Activated CD8-positive, alpha-beta memory T cell treated with anti-CD3 and anti-CD28 coated beads, Interleukin-2, amount 10 ng/mL, durations not matched to agents 7 days and 5 days (primary cell): Measurements from ENCODE around the gene RNF181. TPM values are rescaled to one million over a fixed set of nuclear protein-coding genes. Genes with fewer than 3 reads are reported as not detected.

Source experiments
- ATAC-seq: fragments of 150-1000 bp; cut with Tn5 transposase; one replicate; pipeline ENCODE4 v1.10.0; 2021; ENCODE audit warnings: moderate library complexity
- CTCF ChIA-PET: fragments of 350-600 bp; sonication (Branson Sonifier 250); formaldehyde crosslinking; loops from one replicate; lab custom pipeline; 2021; ENCODE audit warnings: antibody characterized with exemption; lab: Charles Lee
- DNase-seq: peaks from one replicate; pipeline ENCODE4 v3.0.0-alpha.2; 2020
- H3K27ac Mint-ChIP-seq: one replicate; pipeline ENCODE4 v1.8.0; 2021; ENCODE audit warnings: mild to moderate bottlenecking, mixed read lengths
- H3K27me3 Mint-ChIP-seq: one replicate; pipeline ENCODE4 v1.8.0; 2021; ENCODE audit warnings: mixed read lengths
- H3K36me3 Mint-ChIP-seq: one replicate; pipeline ENCODE4 v1.8.0; 2021; ENCODE audit warnings: mild to moderate bottlenecking, mixed read lengths
- H3K4me1 Mint-ChIP-seq: one replicate; pipeline ENCODE4 v1.8.0; 2021; ENCODE audit warnings: mixed read lengths
- H3K4me3 Mint-ChIP-seq: one replicate; pipeline ENCODE4 v1.8.0; 2021; ENCODE audit warnings: mild to moderate bottlenecking, moderate library complexity, mixed read lengths
- H3K9me3 Mint-ChIP-seq: one replicate; pipeline ENCODE4 v1.8.0; 2022; ENCODE audit warnings: low read depth, mixed read lengths
- total RNA-seq, 2 experiments: library from RNA; stranded (reverse); gene quantifications; one replicate each; pipeline ENCODE4 v1.2.3, GENCODE V29; 2021

The RNF181 gene
- total RNA-seq, 2 experiments from 2014 or later: 100 to 110 TPM

- H3K27ac Mint-ChIP-seq: no peak overlapping the region
- H3K9me3 Mint-ChIP-seq: no peaks in the 10 kb centered on the region
- peak overlapping the region; percentile 98 for H3K4me3 Mint-ChIP-seq
- DNase-seq (no peak), ATAC-seq (no peak)
- no peaks in the 10 kb centered on the region for H3K27me3 Mint-ChIP-seq
- peaks cover 30% of the 10 kb centered on the region for H3K4me1 Mint-ChIP-seq
- CTCF ChIA-PET: interaction anchor here (0.6 to 1.1 kb wide), 2 partner anchors 27 to 205 kb away, joined by 3 read pairs; no protein-coding TSS in a partner anchor
- peaks cover 25% of the 10 kb centered on the region for H3K36me3 Mint-ChIP-seq
These were observed 16.1 kb upstream of the RNF181 start for GRCh38 chr2:85579266-85579935.

- Mint-ChIP-seq H3K9me3 (no peaks in the 10 kb centered on the region), H3K27ac (no peak overlapping the region), H3K36me3 (peaks cover 25% of the 10 kb centered on the region), H3K4me3 (no peak overlapping the region), H3K27me3 (no peaks in the 10 kb centered on the region), H3K4me1 (peaks cover 35% of the 10 kb centered on the region)
- CTCF ChIA-PET: interaction anchor here (1.1 kb wide), 1 partner anchor 28 kb away, joined by 3 read pairs; no protein-coding TSS in a partner anchor
- no peak for DNase-seq
- ATAC-seq: no peak
These were observed 15.3 kb upstream of the RNF181 start for GRCh38 chr2:85580206-85580605.

- Mint-ChIP-seq H3K27me3 (no peaks in the 10 kb centered on the region), H3K4me3 (no peak overlapping the region), H3K27ac (peak overlapping the region; percentile 51), H3K9me3 (no peaks in the 10 kb centered on the region), H3K4me1 (peaks cover 45% of the 10 kb centered on the region), H3K36me3 (peaks cover 25% of the 10 kb centered on the region)
- ATAC-seq: no peak
- DNase-seq: no peak
- CTCF ChIA-PET: interaction anchor here (1.3 to 1.7 kb wide), 2 partner anchors 8 to 24 kb away, joined by 3 read pairs; no protein-coding TSS in a partner anchor
These were observed 13.1 kb upstream of the RNF181 start for GRCh38 chr2:85582492-85582891.

- Mint-ChIP-seq H3K9me3 (no peaks in the 10 kb centered on the region), H3K36me3 (peaks cover 24% of the 10 kb centered on the region), H3K27ac (peak overlapping the region; percentile 89), H3K4me1 (peaks cover 48% of the 10 kb centered on the region), H3K4me3 (peak overlapping the region; percentile 89), H3K27me3 (no peaks in the 10 kb centered on the region)
- ATAC-seq: peak; percentile 37
- CTCF ChIA-PET: interaction anchor here (1.0 to 1.7 kb wide), 5 partner anchors 9 to 53 kb away, joined by 3 to 5 read pairs (median 3); no protein-coding TSS in a partner anchor
- peak; percentile 69 for DNase-seq
These were observed 11.7 kb upstream of the RNF181 start for GRCh38 chr2:85583667-85584353.

GRCh38 chr2:85584354-85584856 is 11.1 kb upstream of the RNF181 start, which contains the start of gene VAMP5:
Gene VAMP5 (plus strand): TSS chr2:85584431. CDS start chr2:85584491, 60 bp downstream.
- ATAC-seq: peak; percentile 69
- Mint-ChIP-seq H3K4me1 (peaks cover 43% of the 10 kb centered on the region), H3K27ac (peak within 1 kb of the TSS; percentile 93), H3K27me3 (no peaks in the 10 kb centered on the region), H3K4me3 (peak within 1 kb of the TSS; percentile 89), H3K36me3 (peaks cover 23% of the 10 kb centered on the region), H3K9me3 (no peaks in the 10 kb centered on the region)
- CTCF ChIA-PET: interaction anchor here (1.1 to 1.7 kb wide), 4 partner anchors 10 to 52 kb away, joined by 3 to 5 read pairs (median 4); partner anchors contain the start of gene RNF181
- DNase-seq: no peak

- DNase-seq (peak; percentile 56), ATAC-seq (peak; percentile 64)
- H3K27me3 Mint-ChIP-seq: no peaks in the 10 kb centered on the region
- peaks cover 21% of the 10 kb centered on the region for H3K36me3 Mint-ChIP-seq
- H3K4me1 Mint-ChIP-seq: peaks cover 44% of the 10 kb centered on the region
- H3K9me3 Mint-ChIP-seq: no peaks in the 10 kb centered on the region
- H3K4me3 Mint-ChIP-seq: peak overlapping the region; percentile 89
- CTCF ChIA-PET: interaction anchor here (0.7 to 1.7 kb wide), 3 partner anchors 10 to 33 kb away, joined by 3 to 5 read pairs (median 4); partner anchors contain the start of gene RNF181
- H3K27ac Mint-ChIP-seq: peak overlapping the region; percentile 93
These were observed 10.4 kb upstream of the RNF181 start for GRCh38 chr2:85584857-85585780.

GRCh38 chr2:85585781-85586105 is 9.8 kb upstream of the RNF181 start:
- CTCF ChIA-PET: interaction anchor here (0.7 to 1.1 kb wide), 2 partner anchors 10 to 20 kb away, joined by 3 to 4 read pairs; partner anchors contain the start of gene RNF181
- Mint-ChIP-seq H3K4me3 (peak overlapping the region; percentile 89), H3K9me3 (no peaks in the 10 kb centered on the region), H3K4me1 (peaks cover 43% of the 10 kb centered on the region), H3K27me3 (no peaks in the 10 kb centered on the region), H3K36me3 (peaks cover 18% of the 10 kb centered on the region), H3K27ac (peak overlapping the region; percentile 93)
- DNase-seq: no peak
- ATAC-seq: no peak

- peaks cover 4% of the 10 kb centered on the region for H3K36me3 Mint-ChIP-seq
- no peak overlapping the region for H3K4me3 Mint-ChIP-seq
- no peaks in the 10 kb centered on the region for H3K27me3 Mint-ChIP-seq
- CTCF ChIA-PET: no interaction called here
- H3K9me3 Mint-ChIP-seq: no peaks in the 10 kb centered on the region
- DNase-seq: no peak
- H3K4me1 Mint-ChIP-seq: peaks cover 42% of the 10 kb centered on the region
- ATAC-seq: no peak
- H3K27ac Mint-ChIP-seq: no peak overlapping the region
These were observed 7.3 kb upstream of the RNF181 start for GRCh38 chr2:85588236-85588635.

GRCh38 chr2:85588645-85589044 is 6.9 kb upstream of the RNF181 start:
- H3K27me3 Mint-ChIP-seq: no peaks in the 10 kb centered on the region
- no peak overlapping the region for H3K4me3 Mint-ChIP-seq
- ATAC-seq (no peak), DNase-seq (no peak)
- H3K36me3 Mint-ChIP-seq: peaks cover 4% of the 10 kb centered on the region
- H3K4me1 Mint-ChIP-seq: peaks cover 37% of the 10 kb centered on the region
- CTCF ChIA-PET: no interaction called here
- no peak overlapping the region for H3K27ac Mint-ChIP-seq
- no peaks in the 10 kb centered on the region for H3K9me3 Mint-ChIP-seq

- Mint-ChIP-seq H3K9me3 (no peaks in the 10 kb centered on the region), H3K36me3 (peaks cover 1% of the 10 kb centered on the region), H3K27me3 (no peaks in the 10 kb centered on the region), H3K4me3 (no peak overlapping the region), H3K4me1 (peaks cover 37% of the 10 kb centered on the region), H3K27ac (no peak overlapping the region)
- DNase-seq (no peak), ATAC-seq (no peak)
- CTCF ChIA-PET: no interaction called here
These were observed 6.4 kb upstream of the RNF181 start for GRCh38 chr2:85589181-85589580.

- no peak for ATAC-seq
- CTCF ChIA-PET: no interaction called here
- Mint-ChIP-seq H3K4me3 (no peak overlapping the region), H3K27ac (no peak overlapping the region), H3K36me3 (peaks cover 1% of the 10 kb centered on the region), H3K9me3 (no peaks in the 10 kb centered on the region), H3K27me3 (no peaks in the 10 kb centered on the region), H3K4me1 (peaks cover 40% of the 10 kb centered on the region)
- no peak for DNase-seq
These were observed 5.4 kb upstream of the RNF181 start for GRCh38 chr2:85589982-85590791.

GRCh38 chr2:85590950-85591349 is 4.6 kb upstream of the RNF181 start:
- CTCF ChIA-PET: no interaction called here
- no peak overlapping the region for H3K27ac Mint-ChIP-seq
- DNase-seq (no peak), ATAC-seq (no peak)
- H3K4me3 Mint-ChIP-seq: no peak overlapping the region
- no peaks in the 10 kb centered on the region for H3K27me3 Mint-ChIP-seq
- H3K36me3 Mint-ChIP-seq: peaks cover 1% of the 10 kb centered on the region
- no peaks in the 10 kb centered on the region for H3K9me3 Mint-ChIP-seq
- H3K4me1 Mint-ChIP-seq: peaks cover 33% of the 10 kb centered on the region
